H1 (cell line): ENCODE measurements around the gene ZNF611. TPM values are rescaled to one million over a fixed set of nuclear protein-coding genes. Genes with fewer than 3 reads are reported as not detected.

ENCODE experiments used
- CTCF ChIA-PET: fragments of 300-600 bp; sonication (Branson Sonifier 250); formaldehyde crosslinking; loops from one replicate; lab custom pipeline; 2021; ENCODE audit not compliant: partially characterized antibody; lab: Charles Lee
- POLR2A ChIA-PET: fragments of 300-600 bp; sonication (Branson Sonifier 250); formaldehyde crosslinking; loops from one replicate; lab custom pipeline; 2021; ENCODE audit warnings: inconsistent platforms; ENCODE audit not compliant: partially characterized antibody; lab: Charles Lee
- DNase-seq, 2 experiments: peaks; one replicate each; pipeline versions ENCODE4 v3.0.0 to v3.0.0-alpha.2; 2010 to 2022; ENCODE audit warnings: low spot score in 2 of 2, low read depth in 1 of 2, mixed read lengths in 1 of 2
- FAIRE-seq: peaks from 2 replicates; lab custom pipeline; 2011; peaks lifted over from hg19 to GRCh38; lab: Jason Lieb, UNC
- H2AFZ ChIP-seq: 2 replicates; pipeline ENCODE4 v1.8.1; 2012; ENCODE audit warnings: low read length, inconsistent platforms
- H2AK5ac ChIP-seq: 2 replicates; pipeline ENCODE4 v1.6.1; 2013; ENCODE audit warnings: low read depth, low read length
- H2BK120ac ChIP-seq: replicated peaks from 2 replicates; pipeline ENCODE3; 2013; ENCODE audit warnings: low read depth, low read length, inconsistent platforms
- H2BK12ac ChIP-seq: 2 replicates; pipeline ENCODE4 v1.6.1; 2013; ENCODE audit warnings: low read depth, low read length
- H2BK15ac ChIP-seq: 2 replicates; pipeline ENCODE4 v1.6.1; 2013; ENCODE audit warnings: low read length
- H2BK20ac ChIP-seq: 2 replicates; pipeline ENCODE4 v1.6.1; 2013; ENCODE audit warnings: low read length
- H2BK5ac ChIP-seq: 2 replicates; pipeline ENCODE4 v1.6.1; 2013; ENCODE audit warnings: low read depth, low read length
- H3K14ac ChIP-seq: 2 replicates; pipeline ENCODE4 v1.6.1; 2013; ENCODE audit warnings: inconsistent platforms; ENCODE audit not compliant: insufficient read length
- H3K18ac ChIP-seq: 2 replicates; pipeline ENCODE4 v1.6.1; 2013; ENCODE audit warnings: low read length; ENCODE audit errors: extremely low read depth
- H3K23ac ChIP-seq: 2 replicates; pipeline ENCODE4 v1.6.1; 2013; ENCODE audit warnings: inconsistent platforms; ENCODE audit not compliant: insufficient read length
- H3K23me2 ChIP-seq: 2 replicates; pipeline ENCODE4 v1.6.1; 2013; ENCODE audit warnings: low read depth, low read length
- H3K27ac ChIP-seq: 2 replicates; pipeline ENCODE4 v1.6.1; 2011; ENCODE audit warnings: low read depth, low read length, inconsistent platforms
- H3K27me3 ChIP-seq, 4 experiments: replicated peaks in 1 of 4; 1 replicate in 1 of 4; 2 replicates in 3 of 4; pipeline versions ENCODE4 v1.6.1 to v1.8.1; 2011 to 2013; ENCODE audit warnings: low read length in 3 of 4, mild to moderate bottlenecking in 3 of 4, inconsistent platforms in 2 of 4, mixed read lengths in 2 of 4, moderate library complexity in 1 of 4; ENCODE audit not compliant: control insufficient read depth in 3 of 4, insufficient read depth in 3 of 4; ENCODE audit errors: extremely low read depth in 1 of 4
- H3K36me3 ChIP-seq, 4 experiments: 2 replicates each; pipeline versions ENCODE4 v1.6.1 to v1.8.1; 2011 to 2013; ENCODE audit warnings: mild to moderate bottlenecking in 4 of 4, low read length in 3 of 4, moderate library complexity in 2 of 4, control low read depth in 1 of 4, inconsistent platforms in 1 of 4; ENCODE audit not compliant: insufficient read depth in 4 of 4, control insufficient read depth in 2 of 4
- H3K4ac ChIP-seq: replicated peaks from 2 replicates; pipeline ENCODE3; 2013; ENCODE audit warnings: low read length, low read depth, mixed read lengths, inconsistent platforms; ENCODE audit not compliant: insufficient read length
- H3K4me1 ChIP-seq, 4 experiments: replicated peaks in 1 of 4; 1 replicate in 1 of 4; 2 replicates in 3 of 4; pipeline versions ENCODE4 v1.6.1 to v1.8.1; 2011 to 2013; ENCODE audit warnings: low read length in 3 of 4, inconsistent platforms in 2 of 4, mixed read lengths in 1 of 4; ENCODE audit not compliant: insufficient read depth in 4 of 4, control insufficient read depth in 3 of 4
- H3K4me2 ChIP-seq, 2 experiments: 2 replicates each; pipeline versions ENCODE4 v1.6.1 to v1.8.1; 2011 to 2013; ENCODE audit warnings: low read depth in 2 of 2, low read length in 2 of 2, control low read depth in 1 of 2, inconsistent platforms in 1 of 2, mild to moderate bottlenecking in 1 of 2; ENCODE audit not compliant: insufficient read depth in 1 of 2
- H3K4me3 ChIP-seq, 4 experiments: fragments of 200-600, 300-600 bp in 1 of 4; sonication (generic), shearing (Covaris generic), sonication (Bioruptor Twin) in 1 of 4; 2 replicates each; pipeline versions ENCODE4 v1.5.1 to v1.8.1; 2011 to 2016; ENCODE audit warnings: low read length in 4 of 4, low read depth in 3 of 4, control low read depth in 2 of 4, inconsistent platforms in 2 of 4, mild to moderate bottlenecking in 2 of 4, mixed read lengths in 1 of 4, moderate library complexity in 1 of 4; ENCODE audit not compliant: insufficient read depth in 2 of 4; ENCODE audit errors: extremely low read depth in 1 of 4
- H3K56ac ChIP-seq: replicated peaks from 2 replicates; pipeline ENCODE3; 2013; ENCODE audit warnings: low read depth, mild to moderate bottlenecking, mixed read lengths, low read length, inconsistent platforms; ENCODE audit not compliant: insufficient read length
- H3K79me1 ChIP-seq: 2 replicates; pipeline ENCODE4 v1.6.1; 2013; ENCODE audit warnings: low read depth, low read length, control low read depth
- H3K79me2 ChIP-seq, 2 experiments: 2 replicates each; pipeline versions ENCODE4 v1.6.1 to v1.8.1; 2012 to 2013; ENCODE audit warnings: low read length in 2 of 2, mild to moderate bottlenecking in 2 of 2, inconsistent platforms in 1 of 2; ENCODE audit not compliant: insufficient read depth in 2 of 2, control insufficient read depth in 1 of 2
- H3K9ac ChIP-seq, 4 experiments: replicated peaks in 1 of 4; 1 replicate in 1 of 4; 2 replicates in 3 of 4; pipeline versions ENCODE4 v1.6.1 to v1.8.1; 2011 to 2013; ENCODE audit warnings: low read depth in 3 of 4, low read length in 3 of 4, control low read depth in 2 of 4, mild to moderate bottlenecking in 2 of 4, moderate library complexity in 2 of 4, inconsistent platforms in 1 of 4; ENCODE audit errors: extremely low read depth in 1 of 4
- H3K9me3 ChIP-seq, 2 experiments: 2 replicates each; pipeline versions ENCODE4 v1.6.1 to v1.8.1; 2012 to 2013; ENCODE audit warnings: mild to moderate bottlenecking in 2 of 2, moderate library complexity in 2 of 2, control low read depth in 1 of 2, inconsistent platforms in 1 of 2, low read depth in 1 of 2, low read length in 1 of 2, mixed read lengths in 1 of 2; ENCODE audit not compliant: insufficient read depth in 2 of 2
- H4K20me1 ChIP-seq, 2 experiments: replicated peaks in 1 of 2; 2 replicates each; pipeline versions ENCODE3 to v1.8.1; 2011 to 2013; ENCODE audit warnings: inconsistent platforms in 2 of 2, low read length in 2 of 2, mild to moderate bottlenecking in 1 of 2; ENCODE audit not compliant: insufficient read depth in 2 of 2, control insufficient read depth in 1 of 2
- H4K5ac ChIP-seq: 2 replicates; pipeline ENCODE4 v1.6.1; 2013; ENCODE audit warnings: low read length, low read depth, mixed read lengths, inconsistent platforms; ENCODE audit not compliant: insufficient read length
- H4K8ac ChIP-seq: 2 replicates; pipeline ENCODE4 v1.8.0; 2013; ENCODE audit warnings: mild to moderate bottlenecking, moderate library complexity, low read length, inconsistent platforms; ENCODE audit not compliant: insufficient read depth; ENCODE audit errors: extremely low read depth
- H4K91ac ChIP-seq: replicated peaks from 2 replicates; pipeline ENCODE3; 2013; ENCODE audit warnings: low read length, mixed read lengths, inconsistent platforms; ENCODE audit not compliant: insufficient read length
- ATF2 ChIP-seq: IDR thresholded peaks from 2 replicates; pipeline ENCODE4 v1.6.1; 2012; ENCODE audit warnings: low read length, inconsistent platforms
- ATF3 ChIP-seq: IDR thresholded peaks from 2 replicates; pipeline ENCODE4 v1.6.1; 2011; ENCODE audit warnings: low read depth, mild to moderate bottlenecking, low read length; ENCODE audit not compliant: insufficient read depth
- CHD1 ChIP-seq: IDR thresholded peaks from 2 replicates; pipeline ENCODE4 v1.6.1; 2012; ENCODE audit warnings: low read depth, low read length, improper control_type of control experiment
- CREB1 ChIP-seq: IDR thresholded peaks from 2 replicates; pipeline ENCODE4 v1.6.1; 2012; ENCODE audit warnings: inconsistent platforms
- CTCF ChIP-seq, 3 experiments: IDR thresholded peaks; 1 replicate in 2 of 3; 2 replicates in 1 of 3; pipeline versions ENCODE4 v1.5.1 to v1.6.1; 2011; ENCODE audit warnings: low read length in 3 of 3, mild to moderate bottlenecking in 3 of 3, inconsistent platforms in 2 of 3, low read depth in 1 of 3, moderate library complexity in 1 of 3; ENCODE audit not compliant: insufficient read depth in 1 of 3; ENCODE audit errors: control extremely low read depth in 1 of 3
- JUN ChIP-seq: IDR thresholded peaks from 2 replicates; pipeline ENCODE4 v1.6.1; 2011; ENCODE audit warnings: low read depth, mild to moderate bottlenecking, improper control_type of control experiment, low read length
- NANOG ChIP-seq: IDR thresholded peaks from 2 replicates; pipeline ENCODE4 v1.6.1; 2011; ENCODE audit warnings: low read length, low read depth, mild to moderate bottlenecking, inconsistent platforms; ENCODE audit not compliant: insufficient read depth, poor library complexity, severe bottlenecking
- SIX5 ChIP-seq: IDR thresholded peaks from 2 replicates; pipeline ENCODE4 v1.6.1; 2011; ENCODE audit warnings: mild to moderate bottlenecking, low read depth, low read length
- TAF1 ChIP-seq: IDR thresholded peaks from 2 replicates; pipeline ENCODE4 v1.6.1; 2011; ENCODE audit warnings: mild to moderate bottlenecking, low read depth, low read length
- WGBS, 2 experiments: shearing (Covaris generic) in 1 of 2; methylation state at CpG; one replicate each; pipeline versions ENCODE4 v1.1.6 to v1.1.7; 2013 to 2015; ENCODE audit warnings: low lambda C conversion rate in 2 of 2, mixed read lengths in 2 of 2, inconsistent platforms in 1 of 2, low coverage in 1 of 2, missing lambda C conversion rate in 1 of 2; ENCODE audit not compliant: insufficient replicate concordance in 2 of 2, insufficient coverage in 1 of 2, insufficient read length in 1 of 2; ENCODE audit errors: extremely low coverage in 1 of 2, missing lambda C conversion rate in 1 of 2; 5-methylcytosine and 5-hydroxymethylcytosine counted together
- polyA plus RNA-seq, 7 experiments: library from polyadenylated mRNA; depleted of rRNA in 3 of 7; stranded (reverse) in 5 of 7; unstranded in 2 of 7; fragments of >200 nt in 5 of 7; fragments of 200-250 nt in 2 of 7; gene quantifications; 1 replicate in 5 of 7; 2 replicates in 1 of 7; 4 replicates in 1 of 7; pipeline versions ENCODE4 v1.2.1 to v1.2.3, GENCODE V29; 2011 to 2013; ENCODE audit warnings: missing spikeins in 2 of 7, mixed read lengths in 2 of 7
- total RNA-seq: library from RNA; stranded (reverse); fragmentation: NEBNext Ultra II Directional; extraction: Animal tissue kit (Norgen Biotek cat#: 25700); gene quantifications from 2 replicates; pipeline ENCODE4 v1.2.1, GENCODE V29; 2021

ZNF611 gene
- total and polyA plus RNA-seq, 2 of the 8 experiments (the other 6 are each of a cell fraction or from before 2014, with no cell fraction given) = 1.9 to 19.0 TPM

GRCh38 chr19:52673014-52673413 is 61.8 kb downstream of the ZNF611 start:
- H3K56ac ChIP-seq = no peak overlapping the region
- no peaks in the 10 kb centered on the region for H3K36me3 ChIP-seq
- H2BK120ac ChIP-seq = no peak overlapping the region
- H3K4me1 ChIP-seq = peaks cover 0 to 4% (median 2%) of the 10 kb centered on the region in 4 experiments; a peak in 2 of 7 replicates
- no peak overlapping the region for H2AFZ ChIP-seq
- peaks cover 0 to 6% of the 10 kb centered on the region in 2 experiments; a peak in 3 of 4 replicates for H3K9me3 ChIP-seq
- 83% methylated on average over 4 of the region's 4 CpGs; no CpG with 5 or more reads in 1 of the 2 experiments for WGBS, 2 experiments
- no peaks in the 10 kb centered on the region for H3K79me2 ChIP-seq
- H2BK12ac ChIP-seq = no peak overlapping the region
- no peak overlapping the region for H3K27ac ChIP-seq
- H4K8ac ChIP-seq = no peak overlapping the region
- no peak overlapping the region for H3K4ac ChIP-seq
- H4K91ac ChIP-seq = no peak overlapping the region
- no peak overlapping the region for H3K9ac ChIP-seq
- no peak for DNase-seq
- POLR2A ChIA-PET = no interaction called here
- CTCF ChIA-PET = interaction anchor here (1.3 kb wide), 1 partner anchor 50 kb away, joined by 4 read pairs; no protein-coding TSS in a partner anchor
- H3K79me1 ChIP-seq = no peaks in the 10 kb centered on the region
- H3K27me3 ChIP-seq = no peaks in the 10 kb centered on the region
- H3K14ac ChIP-seq = no peak overlapping the region
- no peak overlapping the region for H3K4me3 ChIP-seq
- H3K23me2 ChIP-seq = no peaks in the 10 kb centered on the region
- peaks cover 0 to 3% of the 10 kb centered on the region in 2 experiments for H4K20me1 ChIP-seq
- H2BK5ac ChIP-seq = no peak overlapping the region
- no peak overlapping the region for H2BK15ac ChIP-seq
- no peak overlapping the region for H4K5ac ChIP-seq
- H2AK5ac ChIP-seq = no peak overlapping the region
- H3K4me2 ChIP-seq = no peak overlapping the region
- no peak overlapping the region for H2BK20ac ChIP-seq
- no peak for FAIRE-seq
- H3K18ac ChIP-seq = no peak overlapping the region
- no peak overlapping the region for H3K23ac ChIP-seq
- TF ChIP-seq CREB1 (no peak), NANOG (no peak), ATF3 (no peak), ATF2 (no peak), CHD1 (no peak), CTCF (IDR thresholded peaks at IDR 0.05; ENCODE audit: control extremely low read depth in 1 of 3, insufficient read depth in 1 of 3, low read depth in 1 of 3, low read length in 3 of 3) (no peak), SIX5 (no peak), TAF1 (no peak), JUN (no peak)
